Stimulated activated CD4-positive, alpha-beta T cell treated with anti-CD3 and anti-CD28 coated beads, Interleukin-4, amount 100 ng/mL, for 48 hours (primary cell): ENCODE results near the gene GASK1A.

Experiments used
- DNase-seq, 2 donors: peaks; one replicate each; pipeline ENCODE4 v3.0.0-alpha.2; 2020; ENCODE audit warnings: low read depth in 2 of 2

GASK1A gene

GRCh38 chr3:42982645-42983412, 3.7 kb downstream of the GASK1A start:
- DNase-seq: no peak

- no peak for DNase-seq
Observed at GRCh38 chr3:42983927-42984326, 4.8 kb downstream of the GASK1A start.

GRCh38 chr3:42984701-42985100, 5.6 kb downstream of the GASK1A start:
- no peak for DNase-seq

DNA sequence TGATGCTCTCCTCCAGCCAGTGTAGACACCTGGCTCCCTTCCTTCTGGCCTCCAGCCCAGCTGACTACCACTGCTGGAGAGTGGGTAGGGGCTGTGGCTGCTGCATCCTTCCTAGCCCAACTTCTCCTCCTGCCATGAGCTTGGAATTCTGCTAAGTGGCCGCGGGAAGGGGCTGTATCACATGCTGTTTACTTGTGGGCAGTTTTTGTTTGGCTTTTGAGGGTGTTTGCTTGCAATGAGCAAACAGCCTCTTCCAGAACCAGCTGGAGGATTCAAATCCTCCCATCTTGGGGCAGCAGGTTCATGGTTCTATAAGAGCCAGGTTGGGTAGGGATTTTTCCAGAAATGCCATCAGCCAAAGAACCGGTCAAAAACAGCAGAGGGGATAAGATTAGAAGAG, 9.0 kb downstream of the GASK1A start:
- no peak for DNase-seq

DNA sequence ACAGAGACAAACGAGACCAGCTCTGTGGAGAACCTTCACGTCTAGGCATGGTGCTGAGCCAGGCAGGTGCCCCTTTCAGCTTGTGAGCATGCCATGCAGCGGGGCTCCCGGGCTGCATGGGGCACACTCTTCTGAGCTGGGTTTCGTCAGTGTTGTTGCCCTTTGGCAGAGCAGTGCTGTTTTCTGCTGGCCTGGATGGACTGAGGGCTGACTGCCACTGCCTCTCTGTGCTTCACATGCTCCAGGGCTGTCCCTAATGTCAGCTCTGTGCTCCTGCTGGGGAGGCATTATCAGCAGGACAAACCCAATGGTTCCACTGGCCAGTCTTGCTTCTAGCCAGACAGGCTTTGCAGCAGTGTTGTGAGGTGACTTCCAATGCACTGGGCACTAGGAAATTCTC, 9.5 kb downstream of the GASK1A start:
- DNase-seq: no peak

DNA sequence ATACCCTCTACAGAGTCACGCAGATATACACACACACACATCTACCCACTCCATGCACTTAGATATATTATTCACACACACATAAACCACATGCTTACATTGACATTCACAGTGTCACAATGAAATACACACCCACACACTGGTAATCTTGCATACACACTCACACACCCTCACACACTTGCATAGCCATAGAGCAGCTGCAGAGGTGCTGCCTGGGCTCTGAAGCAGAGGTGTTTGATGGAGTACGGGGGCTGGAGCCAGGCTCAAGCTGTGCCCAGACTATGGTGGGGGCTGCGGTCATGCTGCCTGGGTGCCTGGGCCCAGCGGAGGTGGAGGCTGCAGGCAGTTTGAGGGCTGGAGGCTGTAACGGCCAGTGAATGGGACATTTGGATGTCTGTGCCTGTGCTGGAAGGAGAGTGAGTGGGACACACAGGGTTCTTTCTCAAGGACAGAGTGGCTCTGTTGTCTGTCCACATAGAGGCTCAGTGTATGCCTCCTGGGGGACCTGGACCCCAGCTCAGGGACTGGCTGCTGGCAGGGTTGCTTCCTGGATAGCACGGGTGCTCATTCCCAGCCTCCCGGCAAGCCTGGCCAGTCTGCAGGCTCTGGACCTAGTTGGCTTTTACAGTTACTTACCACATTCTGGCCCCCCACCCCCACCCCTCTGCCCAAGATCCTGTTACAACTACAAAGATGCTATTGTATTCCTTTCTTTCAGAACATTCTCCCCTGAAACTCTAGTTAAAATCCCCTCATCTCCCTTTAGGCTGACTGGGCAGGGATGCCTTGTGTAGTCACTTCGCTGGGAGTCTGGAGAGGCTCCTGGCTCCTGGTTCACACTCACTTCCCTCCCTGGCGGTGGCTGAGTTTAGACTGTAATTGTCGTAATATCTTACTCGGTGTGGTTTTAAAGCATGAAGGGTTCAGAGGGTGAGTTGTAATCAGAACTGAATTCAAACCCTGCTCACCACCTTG, 12.5 kb downstream of the GASK1A start:
- no peak for DNase-seq

GRCh38 chr3:42994595-42994994, 15.5 kb downstream of the GASK1A start:
- no peak for DNase-seq

GRCh38 chr3:42996021-42996420, 16.9 kb downstream of the GASK1A start:
- DNase-seq: no peak

DNA sequence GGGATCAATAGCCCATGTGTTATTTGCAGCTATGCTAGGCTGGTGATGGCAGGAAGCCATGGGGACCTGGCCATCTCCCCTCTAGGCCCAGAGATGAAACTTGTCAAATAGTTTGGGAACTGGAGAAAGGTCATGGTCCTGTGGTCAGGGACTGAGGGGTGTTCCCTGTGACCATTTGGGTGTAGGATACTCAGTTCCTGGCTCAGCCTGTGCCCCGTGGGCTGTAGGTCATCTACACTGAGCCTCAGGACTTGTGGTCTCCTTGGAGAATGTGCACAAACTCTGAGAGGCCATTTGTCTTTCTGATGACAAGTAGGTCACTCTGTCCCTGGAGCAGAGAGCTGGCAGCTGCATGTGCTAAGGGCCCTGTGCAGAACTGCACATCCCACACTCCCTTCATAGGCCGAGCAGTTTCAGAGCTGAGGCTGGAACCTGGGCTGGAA, 17.5 kb downstream of the GASK1A start:
- no peak for DNase-seq

- DNase-seq: no peak
Observed at GRCh38 chr3:42999212-42999611, 20.1 kb downstream of the GASK1A start.

DNA sequence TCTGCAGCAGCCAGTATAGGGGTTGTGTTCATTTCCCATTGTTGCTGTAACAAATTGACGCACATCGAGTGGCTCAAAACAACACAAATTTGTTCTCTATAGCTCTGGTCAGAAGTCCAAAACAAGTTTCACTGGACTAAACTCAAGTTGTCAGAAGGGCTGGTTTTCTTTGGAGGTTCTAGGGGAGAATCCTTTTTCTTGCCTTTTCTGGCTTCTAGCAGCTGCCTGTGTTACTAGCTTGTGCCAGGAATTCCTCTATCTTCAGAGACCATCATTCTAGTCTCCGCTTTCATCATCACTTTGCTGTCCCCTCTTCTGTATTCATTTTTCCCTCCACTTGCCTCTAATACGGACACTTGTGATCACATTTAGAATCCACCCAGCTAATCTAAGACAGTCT, 20.5 kb downstream of the GASK1A start:
- DNase-seq: no peak

GRCh38 chr3:43000387-43000786, 21.3 kb downstream of the GASK1A start:
- DNase-seq: no peak

DNA sequence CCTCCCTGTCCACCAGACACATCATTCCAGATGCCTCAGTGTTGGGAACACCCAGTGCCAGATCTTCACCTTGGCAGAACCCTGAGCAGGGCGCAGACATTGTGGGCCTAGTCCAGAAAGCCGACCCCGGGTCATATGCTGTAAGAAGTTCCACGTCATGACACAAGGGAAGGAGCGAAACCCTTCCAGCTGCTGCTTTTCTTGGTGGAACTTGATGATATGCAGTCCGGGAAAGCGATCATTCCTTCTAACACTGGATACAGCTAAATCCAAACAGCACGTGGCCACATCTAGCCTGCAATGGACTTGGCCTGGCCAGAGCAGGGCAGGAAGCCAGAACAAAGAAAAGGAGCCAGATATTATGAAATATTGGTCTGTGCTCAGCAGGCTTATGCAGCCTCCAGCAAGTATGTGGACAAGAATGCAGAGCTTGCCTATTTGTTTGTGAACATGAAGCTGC, 22.0 kb downstream of the GASK1A start:
- no peak for DNase-seq

- no peak for DNase-seq
Observed at GRCh38 chr3:43001556-43002121, 22.5 kb downstream of the GASK1A start.

GRCh38 chr3:43004282-43004681, 25.2 kb downstream of the GASK1A start:
- no peak for DNase-seq

DNA sequence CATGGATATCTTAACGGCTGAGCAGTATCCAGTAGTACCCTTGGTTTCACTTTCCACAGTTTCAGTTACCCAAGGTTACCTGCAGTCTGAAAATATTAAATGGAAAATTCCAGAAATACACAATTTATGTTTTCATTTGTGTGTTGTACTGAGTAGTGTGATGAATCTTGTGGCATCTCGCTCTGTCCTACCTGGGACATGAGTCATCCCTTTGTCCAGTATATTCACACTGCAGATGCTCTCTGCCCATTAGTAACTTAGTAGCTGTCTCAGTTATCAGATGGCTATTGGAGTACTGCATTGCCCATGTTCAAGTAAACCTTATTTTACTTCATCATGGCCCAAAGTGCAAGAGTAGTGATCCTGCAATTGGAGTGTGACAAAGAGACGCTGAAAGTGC, 26.1 kb downstream of the GASK1A start:
- no peak for DNase-seq

DNA sequence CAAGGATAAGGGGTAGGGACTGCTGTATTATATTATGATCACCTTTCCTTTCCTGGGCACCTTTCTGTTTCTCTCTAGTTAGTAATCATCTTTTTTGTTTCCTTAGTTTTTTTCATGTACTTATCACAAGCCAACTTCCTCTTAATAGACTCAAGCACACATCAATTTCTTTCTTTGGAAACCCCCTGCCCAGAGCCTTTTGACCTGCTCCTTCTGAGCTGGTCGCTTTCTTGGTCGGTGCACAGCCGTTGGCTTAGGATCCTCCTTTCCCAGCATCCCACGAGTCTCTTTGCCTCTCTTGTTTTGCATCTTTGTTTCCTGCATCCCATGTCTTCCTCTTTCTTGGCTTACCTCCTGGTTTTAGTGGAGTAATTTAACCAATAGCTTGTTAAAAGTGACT, 26.9 kb downstream of the GASK1A start:
- no peak for DNase-seq

GRCh38 chr3:43006825-43007224, 27.7 kb downstream of the GASK1A start:
- DNase-seq: no peak

- DNase-seq: no peak
Observed at GRCh38 chr3:43009547-43009946, 30.4 kb downstream of the GASK1A start.

DNA sequence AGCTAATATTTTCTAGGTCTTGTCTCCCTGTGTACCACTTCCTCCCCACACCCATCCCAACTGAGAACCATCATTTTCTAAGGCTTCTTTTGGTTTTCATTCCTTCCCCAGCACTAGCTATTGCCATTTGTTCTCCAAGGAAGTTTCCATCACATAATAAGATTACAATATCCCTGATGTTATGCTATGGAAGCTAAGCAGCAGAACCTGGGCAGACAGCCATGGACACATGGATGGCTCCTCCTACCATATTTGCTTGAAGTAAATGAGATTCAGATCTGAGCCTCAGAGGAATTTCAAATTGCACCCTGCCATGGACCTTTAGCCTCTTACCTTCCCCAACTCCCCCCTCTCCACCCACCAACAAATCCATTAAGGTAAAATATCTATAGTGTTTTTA, 31.5 kb downstream of the GASK1A start:
- DNase-seq: no peak

DNA sequence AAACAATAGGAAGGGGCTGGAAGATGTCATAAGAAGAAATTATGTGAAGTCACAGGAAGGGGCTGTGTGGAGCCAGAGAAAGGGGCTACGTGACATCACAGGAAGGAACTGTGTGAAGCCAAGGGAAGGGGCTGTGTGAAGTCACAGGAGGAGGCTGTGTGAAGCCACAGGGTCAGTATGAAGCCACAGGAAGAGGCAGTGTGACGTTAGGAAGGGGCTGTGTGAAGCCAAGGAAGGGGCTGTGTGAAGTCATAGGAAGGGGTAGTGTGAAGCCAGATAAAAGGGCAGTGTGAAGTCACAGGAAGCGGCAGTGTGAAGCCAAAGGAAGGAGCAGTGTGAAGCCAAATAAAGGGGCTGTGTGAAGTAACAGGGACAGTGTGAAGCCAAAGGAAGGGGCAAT, 32.5 kb downstream of the GASK1A start:
- DNase-seq: no peak

DNA sequence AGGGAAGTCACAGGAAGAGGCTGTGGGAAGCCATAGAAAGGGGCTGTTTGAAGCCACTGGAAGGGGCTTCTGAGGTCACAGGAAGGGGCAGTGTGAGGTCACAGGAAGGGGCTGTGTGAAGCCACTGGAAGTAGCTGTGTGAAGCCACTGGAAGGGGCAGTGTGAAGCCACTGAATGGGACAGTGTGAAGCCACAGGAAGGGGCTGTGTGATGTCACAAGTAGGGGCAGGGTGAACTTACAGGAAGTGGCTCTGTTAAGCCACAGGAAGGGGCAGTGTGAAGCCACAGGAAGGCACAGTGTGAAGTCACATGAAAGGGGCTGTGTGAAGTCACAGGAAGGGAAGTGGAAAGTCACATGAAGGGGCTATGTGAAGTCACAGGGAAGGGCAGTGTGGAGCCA, 33.1 kb downstream of the GASK1A start:
- no peak for DNase-seq
